OCI-M2 (cell line): ENCODE results near the gene FSCN2.

Experiments
- DNase-seq: peaks from one replicate; lab custom pipeline; 2025; ENCODE audit not compliant: unreplicated experiment; lab: John Stamatoyannopoulos, UW

The FSCN2 gene

DNA sequence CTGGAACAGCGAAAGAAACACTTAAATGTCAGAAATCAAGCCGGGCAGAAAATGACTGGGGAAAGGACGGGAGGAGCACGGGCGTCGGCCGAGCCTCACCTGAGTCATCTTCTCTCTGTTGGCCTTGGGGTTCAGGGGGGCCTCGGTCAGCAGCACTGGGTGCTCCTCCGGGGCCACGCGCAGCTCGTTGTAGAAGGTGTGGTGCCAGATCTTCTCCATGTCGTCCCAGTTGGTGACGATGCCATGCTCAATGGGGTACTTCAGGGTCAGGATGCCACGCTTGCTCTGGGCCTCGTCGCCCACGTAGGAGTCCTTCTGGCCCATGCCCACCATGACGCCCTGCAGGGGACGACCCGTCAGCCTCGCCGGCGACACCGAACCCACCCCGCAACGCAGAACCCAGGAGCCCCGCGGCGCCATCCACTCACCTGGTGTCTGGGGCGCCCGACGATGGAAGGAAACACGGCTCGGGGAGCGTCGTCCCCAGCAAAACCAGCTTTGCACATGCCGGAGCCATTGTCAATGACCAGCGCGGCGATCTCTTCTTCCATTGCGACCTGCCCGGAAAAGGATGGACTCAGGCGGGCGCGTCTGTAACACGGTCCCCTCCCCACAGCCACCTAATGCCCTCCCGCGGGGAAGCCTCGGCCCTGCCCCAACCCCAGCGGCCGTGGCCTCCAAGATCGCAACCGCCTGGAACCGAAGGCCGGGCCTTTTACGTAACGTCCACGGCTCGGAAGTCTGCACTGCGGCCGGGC, 16.2 kb upstream of the FSCN2 start:
- DNase-seq = no peak

DNA sequence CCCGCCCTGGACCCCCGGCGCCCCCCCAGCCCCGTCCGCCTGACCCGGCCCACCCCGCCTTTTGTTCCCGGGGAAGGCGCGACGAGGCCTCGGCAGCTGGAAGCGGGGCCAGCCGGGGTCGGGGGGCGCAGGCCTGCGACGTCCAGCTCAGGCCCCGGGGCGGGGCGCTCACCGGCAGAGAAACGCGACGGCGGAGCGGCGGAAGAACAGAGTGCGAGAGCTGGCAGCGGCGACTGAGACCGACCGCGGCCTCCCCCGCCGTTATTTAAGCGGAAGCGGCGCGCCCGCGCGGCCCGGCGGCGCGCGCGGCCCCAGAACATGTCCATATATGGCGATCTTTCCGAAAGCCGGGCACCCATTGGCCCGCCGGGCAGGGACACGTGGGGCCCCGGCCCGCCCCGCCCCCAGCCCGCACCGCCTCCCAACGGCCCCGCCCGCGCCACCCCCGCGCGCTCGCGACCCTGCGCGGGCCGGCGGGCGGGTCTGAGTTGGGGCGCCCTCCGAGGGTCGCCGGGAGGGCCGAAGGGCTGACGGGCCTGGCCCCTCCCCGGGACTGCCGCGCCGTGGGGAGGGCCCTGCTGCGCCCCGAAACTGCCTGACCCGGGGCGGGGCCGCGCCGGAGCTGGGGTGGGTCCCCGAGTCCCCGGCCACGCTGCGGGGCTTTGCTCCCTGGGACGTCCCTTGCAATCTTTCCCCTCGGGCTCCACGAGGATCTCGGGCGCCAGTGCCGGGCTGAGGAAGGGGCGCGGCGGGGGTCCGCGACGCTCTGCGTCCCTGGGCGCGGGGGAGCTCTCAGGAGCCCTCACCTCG, 15.4 kb upstream of the FSCN2 start, which contains the start of gene ACTG1:
ACTG1 (minus strand) TSS at position 238 of the 810 bp plus-strand sequence. CDS start 445 bp downstream, outside the sequence.
- no peak for DNase-seq

DNA sequence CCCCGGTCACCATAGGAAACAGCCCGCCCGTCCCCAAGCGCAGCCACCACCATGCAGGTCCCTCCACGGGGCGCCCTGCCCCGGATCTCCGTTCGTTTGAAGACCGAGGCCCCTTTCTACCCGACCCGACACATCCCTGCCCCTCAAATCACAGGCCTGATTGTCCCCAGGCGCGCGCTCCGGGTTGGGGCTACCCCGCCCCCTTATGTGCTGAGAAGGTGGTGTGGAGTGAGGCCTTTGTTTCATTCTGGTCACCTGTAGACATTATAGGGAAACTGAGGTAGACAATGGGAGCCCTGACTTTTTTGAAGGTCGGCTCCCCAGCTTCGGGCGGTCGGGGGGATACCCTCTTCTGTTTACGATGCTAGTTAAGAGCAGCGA, 14.8 kb upstream of the FSCN2 start:
- no peak for DNase-seq

DNA sequence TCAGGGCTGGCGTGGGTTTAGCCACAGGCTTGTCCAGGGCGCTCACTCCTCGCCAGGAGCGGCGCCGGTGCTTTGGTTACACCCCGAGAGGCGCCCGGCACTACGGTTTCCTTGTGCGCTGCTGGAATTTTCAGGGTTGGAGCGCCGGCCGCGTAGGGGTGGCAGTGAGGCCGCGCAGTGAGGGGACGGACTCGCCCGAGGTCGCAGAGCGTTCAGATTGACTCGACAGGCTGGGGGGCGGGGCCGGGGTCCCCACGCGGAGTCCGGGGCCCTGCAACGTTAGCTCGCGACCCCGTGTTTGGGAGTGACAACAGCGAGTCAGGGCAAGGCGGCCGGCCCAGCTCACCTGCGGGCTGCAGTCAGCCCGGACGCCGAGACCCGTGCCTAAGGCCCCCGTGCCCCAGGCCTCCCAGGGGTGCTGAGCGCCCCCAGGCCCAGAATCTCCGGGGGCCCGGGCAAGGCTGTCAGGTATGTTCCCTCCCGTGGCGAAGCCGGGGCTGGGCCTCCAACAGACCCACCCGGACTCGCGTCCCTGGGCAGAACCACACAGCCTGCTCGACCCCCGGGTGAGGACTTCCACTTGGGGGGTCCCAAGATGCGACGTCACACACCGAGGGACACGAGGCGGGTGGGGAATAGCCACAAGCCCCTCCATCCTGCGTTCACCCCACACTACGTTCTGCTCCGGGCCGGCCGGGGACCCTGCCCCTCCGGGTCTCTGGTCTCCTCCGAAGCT, 14.3 kb upstream of the FSCN2 start:
- no peak for DNase-seq

DNA sequence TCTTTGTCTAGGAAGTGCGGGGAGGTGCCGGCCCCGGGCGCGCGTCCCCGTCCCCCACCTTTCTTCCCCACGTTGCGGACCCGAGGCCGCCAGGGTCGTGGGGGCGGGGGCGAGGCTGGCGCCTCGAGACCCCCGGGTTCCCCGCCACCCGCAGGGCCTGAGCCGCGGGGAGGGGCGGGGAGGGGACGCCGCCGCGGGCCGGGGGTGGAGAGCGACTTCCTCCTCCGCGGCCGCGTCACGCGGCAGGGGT, 13.8 kb upstream of the FSCN2 start:
- no peak for DNase-seq

DNA sequence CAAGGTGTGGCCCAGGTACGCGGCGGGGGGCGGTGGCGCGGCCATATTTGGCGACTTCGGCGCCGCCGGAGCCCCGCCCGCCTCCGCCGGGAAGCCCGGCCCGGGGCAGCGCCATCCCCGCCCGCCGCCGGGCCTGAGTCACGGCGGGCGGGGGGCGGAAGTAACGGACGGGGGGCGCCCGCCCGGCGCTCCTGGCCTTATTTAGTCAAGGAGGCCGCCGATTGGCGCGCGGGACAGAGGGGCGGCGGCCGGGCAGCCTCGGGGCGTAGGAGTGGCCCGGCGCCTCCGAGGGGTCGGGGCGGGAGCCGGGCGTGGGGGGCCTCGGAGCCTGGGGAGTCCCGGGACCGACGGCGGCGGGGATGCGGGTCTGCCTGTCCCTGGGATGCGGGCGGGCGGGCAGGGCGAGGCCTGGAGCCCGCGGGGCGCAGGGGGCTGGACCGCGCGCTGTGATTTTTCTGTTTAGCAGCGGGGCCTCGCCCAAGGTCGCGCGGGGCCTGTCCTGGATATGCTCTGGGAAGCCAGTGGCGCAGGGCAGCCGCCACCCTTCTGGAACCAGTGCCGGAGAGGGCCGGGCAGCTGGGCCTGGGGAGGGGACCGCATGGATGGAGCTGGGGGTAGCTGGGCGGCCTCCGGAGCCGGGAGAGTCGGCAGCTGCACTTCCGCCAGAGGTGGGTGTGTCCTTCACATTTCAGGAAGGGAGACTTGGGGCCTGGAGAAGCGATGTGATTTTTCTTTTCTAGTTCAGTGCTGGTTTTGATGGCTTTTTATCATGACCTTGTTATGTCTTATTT, 13.2 kb upstream of the FSCN2 start:
- DNase-seq = no peak

DNA sequence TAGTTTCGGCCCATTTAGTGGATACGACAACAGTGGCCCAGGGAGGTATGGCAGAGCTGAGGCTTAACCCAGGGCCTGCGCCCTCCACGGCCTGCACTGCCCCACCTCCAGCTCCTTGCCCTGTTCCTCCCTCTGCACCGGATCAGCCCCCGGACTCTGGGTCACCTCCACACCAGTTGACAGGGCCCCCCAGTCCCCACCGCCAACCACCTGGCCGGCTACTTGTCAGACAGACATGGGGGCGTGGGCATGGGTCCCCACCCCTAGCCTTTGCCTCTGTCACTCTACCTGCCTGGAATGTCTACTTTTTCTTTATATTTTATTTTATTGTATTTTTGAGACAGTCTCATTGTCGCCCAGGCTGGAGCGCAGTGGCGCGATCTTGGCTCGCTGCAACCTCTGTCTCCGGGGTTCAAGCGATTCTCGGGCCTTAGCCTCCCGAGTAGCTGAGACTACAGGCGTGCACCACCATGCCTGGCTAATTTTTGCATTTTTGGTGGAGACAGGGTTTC, 12.6 kb upstream of the FSCN2 start:
- no peak for DNase-seq

DNA sequence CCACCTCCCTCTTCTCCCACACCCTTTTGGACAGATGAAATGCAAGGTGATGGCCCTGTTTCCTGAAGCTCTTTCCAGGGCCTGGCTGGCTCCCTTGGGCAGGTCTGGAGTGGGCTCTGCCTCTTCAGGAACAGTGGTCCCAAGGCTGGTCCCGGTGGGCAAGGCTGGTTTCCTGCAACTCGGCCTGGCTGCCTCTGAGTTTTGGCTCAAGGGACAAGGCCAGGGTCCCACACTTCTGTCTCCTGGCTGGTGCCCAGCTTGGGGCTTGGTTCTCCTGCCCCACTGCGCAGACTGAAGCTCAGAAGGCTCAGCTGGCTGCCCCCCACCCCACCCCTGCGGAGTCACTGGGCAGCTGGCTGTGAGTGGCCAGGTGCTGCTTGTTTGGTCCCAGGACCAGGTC, 11.7 kb upstream of the FSCN2 start:
- no peak for DNase-seq

DNA sequence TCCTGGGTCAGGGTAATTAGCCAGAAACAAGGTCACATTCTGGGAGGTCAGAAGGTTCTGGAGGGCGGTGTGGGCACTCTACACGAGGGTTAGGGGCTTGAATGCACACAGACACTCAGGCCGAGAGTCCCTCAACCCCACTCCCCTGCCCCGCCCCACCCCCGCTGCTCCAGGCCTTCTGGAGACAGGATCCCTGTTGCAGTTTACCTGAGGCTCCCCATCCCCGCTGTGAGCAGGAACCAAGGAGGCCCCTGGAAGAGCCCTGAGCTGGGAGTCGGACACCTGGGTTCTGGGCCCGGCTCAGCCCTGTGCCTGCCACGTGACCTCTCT, 11.2 kb upstream of the FSCN2 start:
- no peak for DNase-seq

DNA sequence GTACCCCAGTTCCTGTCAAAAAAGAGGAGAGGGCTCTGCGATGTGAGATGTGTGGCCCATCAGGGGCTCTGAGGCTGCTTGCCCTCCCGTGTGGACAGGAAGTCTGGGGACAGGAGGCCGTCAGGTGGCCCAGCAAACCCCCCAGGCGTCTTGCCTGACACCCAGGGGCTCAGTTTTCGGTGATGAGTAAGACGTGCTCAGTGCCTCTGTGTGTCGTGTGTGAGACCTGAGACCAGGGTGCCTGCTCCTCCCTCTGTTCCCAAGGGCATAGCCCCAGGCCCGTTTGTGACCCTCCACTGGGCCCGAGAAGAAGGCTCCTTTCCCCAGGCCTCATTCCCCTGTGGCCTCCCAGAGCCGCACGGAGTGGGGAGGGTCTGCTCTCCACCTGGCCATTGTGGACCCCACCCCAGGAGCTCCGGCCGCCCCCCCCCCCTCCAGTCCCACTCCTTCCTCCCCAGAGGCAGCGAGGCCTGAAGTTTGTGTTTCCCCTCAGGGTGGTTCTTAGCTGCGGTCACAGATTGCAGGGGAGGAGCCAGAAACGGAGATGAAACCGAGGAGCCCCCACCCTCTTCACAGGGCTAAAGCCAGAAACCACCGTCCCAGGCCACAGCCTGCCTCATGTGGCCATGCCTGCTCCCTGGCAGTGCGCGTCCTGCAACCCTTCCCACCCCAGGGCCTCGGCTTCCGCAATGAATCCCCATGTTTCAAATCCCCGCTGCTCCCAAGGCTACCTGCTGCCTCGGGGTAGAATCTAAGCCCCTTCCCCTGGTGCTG, 10.7 kb upstream of the FSCN2 start:
- no peak for DNase-seq

DNA sequence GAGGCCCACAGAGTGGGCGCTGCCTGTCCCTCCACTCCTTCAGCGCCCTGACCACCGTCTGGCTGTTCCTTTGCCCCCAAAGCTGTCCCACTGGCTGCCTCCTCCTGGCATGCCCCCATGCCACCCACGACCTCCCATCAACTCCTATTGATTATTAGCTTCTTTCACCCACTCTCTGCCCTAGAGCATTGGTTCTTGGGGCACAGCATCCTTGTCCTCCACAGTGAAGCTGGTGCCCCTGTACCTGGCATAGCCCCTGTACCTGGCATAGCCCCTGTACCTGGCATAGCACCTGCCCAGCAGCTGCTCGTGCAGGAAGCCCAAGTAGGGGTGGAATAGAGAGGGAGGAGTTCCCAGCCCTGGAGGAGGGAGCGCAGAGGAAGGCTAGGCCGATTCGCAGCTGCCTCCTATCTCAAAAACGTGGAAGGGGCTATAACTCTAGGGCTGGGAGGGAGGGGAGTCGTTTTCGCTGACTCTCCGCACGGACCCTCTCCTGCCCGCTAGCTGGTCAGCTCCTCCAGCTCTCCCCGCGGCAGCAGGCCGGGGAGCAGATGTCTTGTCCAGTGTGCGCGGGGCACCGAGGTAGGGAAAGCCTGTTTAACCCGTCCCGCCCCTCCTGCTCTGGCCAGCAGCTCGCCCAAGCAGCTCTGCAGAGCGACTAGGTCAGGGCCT, 9.9 kb upstream of the FSCN2 start:
- DNase-seq = no peak

DNA sequence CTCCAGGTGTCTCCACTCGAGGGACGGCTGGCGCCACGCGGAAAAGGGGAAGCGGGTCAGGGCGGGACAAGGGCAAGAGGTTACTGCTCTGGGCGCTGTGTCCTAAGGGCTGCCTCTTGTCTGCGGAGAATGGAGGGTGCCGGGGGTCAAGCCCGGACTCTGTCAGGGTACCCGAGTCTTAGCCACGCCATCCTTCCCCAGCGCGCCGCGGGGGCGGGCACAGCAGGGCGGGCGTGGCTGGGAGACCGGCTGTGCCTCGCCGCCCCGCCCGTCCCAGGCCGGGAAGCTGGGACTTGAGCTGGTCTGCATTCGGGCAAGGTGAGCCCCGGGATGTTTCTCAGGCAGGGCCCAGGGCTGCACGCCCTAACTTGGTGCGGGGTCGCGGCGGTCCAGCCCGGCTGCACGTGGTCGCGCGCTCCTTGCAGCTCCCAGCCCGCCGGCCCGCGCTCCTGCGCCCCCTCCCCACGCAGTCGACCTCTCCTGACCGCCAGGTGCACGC, 9.3 kb upstream of the FSCN2 start:
- no peak for DNase-seq

DNA sequence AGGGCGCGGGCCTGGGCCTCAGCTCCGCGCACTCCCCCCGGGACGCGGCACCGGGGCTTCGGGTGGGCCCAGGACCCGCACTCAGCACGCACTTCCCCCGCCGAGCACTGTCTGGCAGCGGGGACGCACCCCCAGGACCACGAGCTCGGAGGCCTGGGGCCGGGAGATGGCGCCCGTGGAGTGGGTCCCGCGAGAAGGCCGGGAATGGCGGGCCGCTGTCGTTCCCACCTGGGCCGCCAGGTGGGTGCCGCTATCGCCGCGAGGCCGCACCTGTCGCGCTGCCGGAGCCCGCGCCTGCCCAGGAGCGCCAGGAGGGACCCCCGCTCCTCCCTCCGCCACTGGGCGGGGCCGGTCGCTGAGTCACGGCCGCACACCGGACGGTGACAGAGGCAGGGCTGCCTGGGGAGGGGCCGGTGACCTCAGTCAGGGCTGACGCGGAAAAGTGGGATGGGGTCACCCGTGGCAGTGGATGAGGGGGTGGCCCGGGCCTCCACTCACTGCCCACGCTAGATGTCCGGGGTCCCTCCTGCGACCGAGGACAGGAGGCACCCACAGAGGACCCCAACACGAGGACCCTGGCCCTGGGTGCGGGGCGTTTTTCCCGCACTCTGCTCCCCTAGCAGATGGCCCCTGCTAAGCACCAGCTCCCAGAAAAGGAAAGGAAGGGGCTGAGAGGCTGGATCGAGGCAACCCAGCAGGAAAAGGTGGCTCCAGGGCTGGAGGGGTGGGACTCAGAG, 8.7 kb upstream of the FSCN2 start:
- DNase-seq = no peak

DNA sequence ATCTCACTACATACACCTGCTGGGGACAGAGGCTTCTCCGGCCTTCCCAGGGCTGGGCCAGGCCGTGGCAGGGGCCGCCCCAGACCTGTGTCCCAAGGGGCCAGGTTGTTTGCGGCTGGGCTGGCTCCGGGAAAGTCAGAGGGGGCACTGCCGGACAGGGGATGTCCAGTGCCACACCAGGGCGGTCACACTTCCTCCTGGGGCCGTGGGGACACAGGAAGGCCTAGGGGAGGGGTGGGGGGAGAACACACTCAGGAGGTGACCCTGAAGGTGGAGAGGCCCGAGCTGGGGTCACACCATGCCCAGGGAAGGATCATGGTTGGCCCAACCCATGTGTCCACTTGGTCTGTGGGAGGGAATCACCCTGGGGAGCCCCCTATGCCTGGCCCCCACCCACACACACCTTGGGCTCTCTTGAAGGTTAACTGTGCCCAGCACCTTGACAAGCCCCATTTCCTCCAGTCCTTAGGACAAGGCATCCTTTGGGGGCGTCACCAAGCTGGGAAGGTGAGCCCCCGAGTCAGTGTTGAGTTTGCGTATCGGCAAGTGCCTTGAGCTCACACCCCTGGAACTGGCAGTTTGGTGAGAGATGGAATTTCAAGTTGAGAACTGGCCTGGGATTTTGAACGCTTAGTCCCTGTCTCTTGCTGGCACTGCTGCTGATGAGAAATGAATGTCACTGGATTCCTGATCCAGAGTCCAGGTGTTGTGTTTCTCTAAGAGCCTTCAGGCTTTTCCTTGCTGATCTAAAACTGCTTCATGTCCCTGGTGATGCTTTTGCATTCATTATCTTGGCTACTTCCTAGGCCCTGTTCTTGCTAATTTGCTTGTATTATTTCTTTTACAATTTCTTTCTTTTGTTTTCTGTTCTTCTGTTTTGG, 7.9 kb upstream of the FSCN2 start:
- no peak for DNase-seq

DNA sequence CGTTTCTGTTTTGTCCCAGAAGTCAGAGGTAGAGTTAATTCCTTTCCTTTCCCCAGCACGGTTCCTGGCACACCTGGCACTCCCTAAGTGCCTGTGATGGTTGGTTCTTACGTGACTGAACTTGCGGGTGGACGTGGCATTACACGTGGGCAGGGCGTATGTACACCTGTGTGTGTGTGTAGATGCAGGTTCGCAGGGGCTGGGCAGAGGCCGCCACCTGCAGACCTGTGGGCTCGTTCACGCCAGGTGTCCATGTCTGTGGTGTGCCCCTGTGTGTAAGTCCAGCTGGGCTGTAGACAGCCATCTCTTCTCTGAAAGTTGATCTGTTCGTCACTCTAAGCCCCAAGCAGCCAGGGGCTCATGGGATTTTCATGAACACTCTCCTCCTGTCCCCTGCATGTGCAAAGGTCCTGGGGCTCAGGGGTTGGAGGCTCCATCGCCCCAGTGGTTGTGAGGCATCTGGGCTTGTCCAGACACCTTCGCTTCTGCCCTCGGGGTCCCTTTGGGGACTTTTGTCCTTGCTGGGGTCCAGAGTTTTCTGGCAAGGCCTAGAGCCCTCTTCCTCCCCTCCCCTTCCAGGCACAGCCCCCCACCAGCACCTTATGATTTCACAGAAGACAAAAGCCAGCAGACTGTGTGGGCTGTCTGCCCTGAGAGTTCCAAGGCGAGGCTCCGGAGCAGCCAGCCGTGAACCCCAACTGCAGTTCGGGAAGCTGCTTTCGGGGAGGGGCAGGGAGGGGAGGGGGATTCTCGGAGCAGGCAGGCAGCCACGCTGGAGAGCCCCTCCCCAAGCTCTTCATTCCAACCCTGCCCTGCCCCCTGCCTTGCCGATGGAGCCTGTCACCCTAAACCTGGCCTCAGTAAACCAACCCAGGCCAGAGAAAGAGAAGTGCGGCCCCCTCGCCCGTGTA, 5.4 kb upstream of the FSCN2 start:
- DNase-seq = no peak

DNA sequence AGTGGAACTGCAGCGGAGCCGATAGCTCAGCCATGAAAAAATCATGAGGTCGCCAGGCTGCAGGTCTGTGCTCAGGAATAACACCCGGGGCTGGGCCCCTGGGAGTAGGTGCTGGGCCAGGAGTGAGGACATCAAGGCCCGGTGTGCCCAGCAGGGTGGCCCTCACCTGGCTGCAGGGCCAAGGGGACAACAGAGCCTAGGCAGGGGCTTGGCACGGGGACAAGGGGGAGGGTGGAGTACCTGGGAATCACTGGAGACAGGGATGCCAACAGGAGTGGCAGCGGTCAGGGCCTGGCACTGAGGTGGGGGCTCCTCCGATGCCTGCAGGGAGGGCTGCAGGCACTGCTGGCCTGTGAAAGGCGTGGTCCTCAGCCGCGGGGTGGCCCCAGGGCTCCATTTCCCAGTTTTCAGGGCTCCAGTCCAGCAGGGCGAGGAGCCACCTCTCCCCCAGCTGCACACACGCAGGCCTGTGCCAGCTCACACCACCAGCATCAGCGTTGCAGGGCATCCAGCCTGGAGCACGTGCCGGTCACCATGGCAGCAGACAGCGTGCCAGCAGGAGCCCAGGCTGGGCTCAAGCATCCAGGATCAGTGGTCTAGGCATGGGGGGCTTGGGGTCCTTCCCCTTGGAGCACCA, 4.7 kb upstream of the FSCN2 start:
- DNase-seq = no peak
